GM11168 (cell line): ENCODE results near the gene ZNF853.

Experiments
- in situ Hi-C: fragments of 300-500 bp; cut with MboI; formaldehyde crosslinking; loops from one replicate; pipeline ENCODE4 v1.12.0; 2022; ENCODE audit warnings: low sequenced_read_pairs; ENCODE audit not compliant: unreplicated experiment

Gene ZNF853

DNA sequence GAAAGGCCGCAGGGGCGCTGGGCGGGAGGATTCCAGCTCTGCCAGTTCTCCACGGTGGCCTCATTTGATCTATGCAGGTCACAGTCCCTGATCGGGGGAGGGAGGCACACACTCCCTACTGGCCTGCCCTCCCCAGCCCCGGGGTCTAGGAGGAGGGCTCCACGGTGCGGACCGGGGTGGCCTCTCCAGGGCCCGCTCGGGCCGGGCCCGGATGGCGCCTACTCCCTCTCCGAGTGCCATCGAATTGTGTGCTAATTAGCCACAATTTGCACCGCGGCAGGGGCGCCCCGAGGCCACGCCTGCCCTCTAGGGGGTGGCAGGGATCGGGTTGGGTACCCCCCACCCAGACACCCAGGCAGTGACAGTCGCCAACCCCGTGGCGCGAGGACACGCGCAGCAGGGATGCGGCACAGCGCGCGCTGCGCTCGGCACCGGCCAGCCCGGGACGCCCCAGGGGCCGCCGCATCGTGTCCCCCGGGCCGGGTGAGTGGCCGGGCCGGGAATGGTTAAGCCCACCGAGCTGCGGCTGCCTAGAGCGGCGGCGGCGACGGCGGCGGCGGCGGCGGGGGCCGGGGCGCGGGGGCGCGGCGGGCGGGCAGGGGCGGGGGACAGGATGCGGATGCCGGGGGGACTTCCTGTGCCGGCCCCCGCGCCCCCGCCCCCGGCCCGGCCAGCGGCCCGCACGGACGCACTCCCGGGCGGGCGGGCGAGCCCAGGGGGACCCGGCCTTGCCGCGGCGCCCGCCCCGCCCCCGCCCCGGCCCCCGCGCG is at the start of gene ZNF853:
ZNF853 (plus strand) TSS at position 658 of the 770 bp plus-strand sequence. CDS start 565 bp downstream, outside the sequence.
- in situ Hi-C loops, result no loop called here

DNA sequence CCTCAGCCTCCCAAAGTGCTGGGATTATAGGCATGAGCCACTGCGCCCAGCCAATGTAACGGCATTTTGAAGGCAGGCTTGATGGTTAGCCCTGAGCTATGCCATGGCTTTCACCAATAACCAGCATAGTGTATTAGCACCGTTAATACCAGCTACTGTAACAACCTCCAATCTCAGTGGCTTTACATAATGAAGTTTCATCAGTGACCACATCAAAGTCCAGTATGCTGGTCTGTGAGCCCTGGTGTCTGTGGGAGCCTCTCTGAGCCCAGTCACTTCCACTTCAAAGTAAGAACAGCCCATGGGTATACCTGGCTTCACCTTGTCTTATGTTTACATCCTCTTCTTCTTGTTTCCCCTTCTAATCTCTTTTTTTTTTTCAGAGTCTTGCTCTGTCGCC is 49.8 kb upstream of the ZNF853 start:
- in situ Hi-C loops, result no loop called here

DNA sequence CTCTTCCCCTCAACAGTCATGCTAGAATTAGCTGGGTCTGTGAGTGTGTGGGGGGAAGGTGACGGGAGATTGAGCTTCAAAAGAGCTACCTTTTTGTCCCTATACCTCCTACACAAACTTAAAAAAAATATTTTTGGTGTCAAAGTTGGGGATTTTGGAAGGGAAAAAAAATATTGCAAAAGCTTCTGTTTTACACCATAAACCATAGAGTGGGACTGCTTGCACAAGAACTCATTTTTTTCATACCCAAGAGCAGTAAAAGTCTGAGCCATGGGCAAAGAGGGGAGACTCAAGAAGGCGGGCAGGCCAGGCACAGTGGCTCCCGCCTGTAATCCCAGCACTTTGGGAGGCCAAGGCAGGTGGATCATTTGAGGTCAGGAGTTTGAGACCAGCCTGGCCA is 47.5 kb upstream of the ZNF853 start:
- in situ Hi-C loops, result no loop called here

- in situ Hi-C loops, result no loop called here
Measured at GRCh38 chr7:6571160-6571779, 44.1 kb upstream of the ZNF853 start.

GRCh38 chr7:6575281-6576023 is 40.0 kb upstream of the ZNF853 start:
- in situ Hi-C loops, result loop anchor here (25.0 kb wide), 2 partner anchors 262 to 362 kb away; partner anchors contain the start of gene CCZ1B

GRCh38 chr7:6576024-6576866 is 39.2 kb upstream of the ZNF853 start:
- in situ Hi-C loops, result loop anchor here (25.0 kb wide), 2 partner anchors 261 to 361 kb away; partner anchors contain the start of gene CCZ1B

DNA sequence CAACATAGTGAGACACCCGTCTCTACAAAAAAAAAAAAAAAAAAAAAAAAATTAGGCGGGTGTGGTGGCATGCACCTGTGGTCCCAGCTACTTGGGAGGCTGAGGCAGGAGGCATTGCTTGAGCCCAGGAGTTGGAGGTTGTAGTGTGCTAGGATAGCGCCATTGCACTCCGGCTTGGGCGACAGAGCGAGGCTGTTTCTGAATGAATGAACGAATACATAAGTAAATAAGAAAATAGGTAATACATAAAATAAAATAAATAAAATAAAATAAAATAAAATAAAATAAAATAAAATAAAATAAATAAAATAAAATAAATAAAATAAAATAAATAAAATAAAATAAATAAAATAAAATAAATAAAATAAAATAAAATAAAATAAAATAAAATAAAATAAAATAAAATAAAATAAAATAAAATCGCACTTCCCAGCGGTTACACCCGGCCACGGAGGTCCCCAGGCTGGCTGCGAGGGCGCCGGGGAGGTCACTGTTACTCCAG is 38.5 kb upstream of the ZNF853 start:
- in situ Hi-C loops, result loop anchor here (25.0 kb wide), 2 partner anchors 260 to 360 kb away; partner anchors contain the start of gene CCZ1B

GRCh38 chr7:6577369-6578113 is 37.9 kb upstream of the ZNF853 start, which contains the start of gene ZDHHC4:
TSS of gene ZDHHC4 (plus strand) at chr7:6577454. CDS start at chr7:6580562, 3,108 bp downstream.
- in situ Hi-C loops, result loop anchor here (25.0 kb wide), 2 partner anchors 260 to 360 kb away; partner anchors contain the start of gene CCZ1B

- in situ Hi-C loops, result loop anchor here (25.0 kb wide), 2 partner anchors 259 to 359 kb away; partner anchors contain the start of gene CCZ1B
Measured at GRCh38 chr7:6578114-6579084, 37.0 kb upstream of the ZNF853 start.

GRCh38 chr7:6579446-6579845 is 36.0 kb upstream of the ZNF853 start:
- in situ Hi-C loops, result loop anchor here (25.0 kb wide), 2 partner anchors 258 to 358 kb away; partner anchors contain the start of gene CCZ1B

DNA sequence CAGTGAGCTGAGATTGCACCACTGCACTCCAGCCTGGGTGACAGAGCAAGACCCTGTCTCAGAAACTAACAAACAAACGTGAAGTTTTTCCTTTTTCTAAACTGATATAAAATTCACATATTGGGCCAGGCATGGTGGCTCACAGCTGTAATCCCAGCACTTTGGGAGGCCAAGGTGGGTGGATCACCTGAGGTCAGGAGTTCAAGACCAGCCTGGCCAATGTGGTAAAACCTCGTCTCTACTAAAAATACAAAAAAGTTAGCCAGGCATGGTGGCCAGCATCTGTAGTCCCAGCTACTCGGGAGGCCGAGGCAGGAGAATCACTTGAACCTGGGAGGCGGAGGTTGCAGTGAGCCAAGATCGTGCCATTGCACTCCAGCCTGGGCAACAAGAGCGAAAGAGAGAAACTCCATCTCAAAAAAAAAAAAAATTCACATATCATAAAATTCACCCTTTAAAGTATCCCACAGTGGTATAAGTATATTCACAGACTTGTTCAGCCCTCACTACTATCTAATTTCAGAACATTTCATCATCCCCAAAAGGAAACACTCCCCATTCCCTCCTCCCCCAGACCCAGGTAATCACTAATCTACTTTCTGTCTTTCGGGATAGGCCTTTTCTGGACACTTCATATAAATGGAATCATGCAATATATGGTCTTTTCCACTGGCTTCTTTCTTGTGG is 29.5 kb upstream of the ZNF853 start:
- in situ Hi-C loops, result loop anchor here (25.0 kb wide), 2 partner anchors 251 to 351 kb away; partner anchors contain the start of gene CCZ1B

GRCh38 chr7:6588566-6588965 is 26.8 kb upstream of the ZNF853 start:
- in situ Hi-C loops, result loop anchor here (25.0 kb wide), 2 partner anchors 249 to 349 kb away; partner anchors contain the start of gene CCZ1B

- in situ Hi-C loops, result loop anchor here (25.0 kb wide), 2 partner anchors 248 to 348 kb away; partner anchors contain the start of gene CCZ1B
Measured at GRCh38 chr7:6589151-6589828, 26.1 kb upstream of the ZNF853 start.

GRCh38 chr7:6589829-6590644 is 25.4 kb upstream of the ZNF853 start, which contains the start of gene INTS15:
TSS of gene INTS15 (plus strand) at chr7:6590021. CDS start at chr7:6590284, 263 bp downstream.
- in situ Hi-C loops, result loop anchor here (25.0 kb wide), 2 partner anchors 247 to 347 kb away; partner anchors contain the start of gene CCZ1B

DNA sequence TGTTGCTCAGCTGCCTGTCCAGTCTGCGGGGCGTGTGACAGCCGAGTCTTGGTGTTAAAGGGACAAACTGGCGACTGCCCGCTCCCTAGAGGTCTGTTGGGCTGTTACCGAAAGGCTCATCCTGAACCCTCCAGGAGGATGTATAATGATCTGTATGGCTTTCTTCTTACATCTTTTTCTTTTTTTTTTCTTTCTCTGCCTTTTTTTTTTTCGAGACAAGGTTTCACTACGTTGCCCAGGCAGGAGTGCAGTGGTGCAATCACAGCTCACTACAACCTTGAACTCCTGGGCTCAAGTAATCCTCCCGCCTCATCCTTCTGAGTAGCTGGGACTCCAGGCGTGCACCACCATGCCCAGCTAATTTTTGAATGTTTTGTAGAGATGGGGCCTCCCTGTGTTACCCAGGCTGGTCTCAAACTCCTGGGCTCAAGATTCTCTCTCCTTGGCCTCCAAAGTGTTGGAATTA is 24.7 kb upstream of the ZNF853 start:
- in situ Hi-C loops, result loop anchor here (25.0 kb wide), 2 partner anchors 247 to 347 kb away; partner anchors contain the start of gene CCZ1B
